Liver (tissue), 3 donors: ENCODE measurements around the gene YIPF6.

Source experiments
- CTCF ChIP-seq: fragments of 150-350 bp; IDR thresholded peaks from 2 replicates; pipeline ENCODE4 v1.5.1; 2017; ENCODE audit warnings: improper control_type of control experiment, low read depth, low read length; ENCODE audit not compliant: missing input control
- REST ChIP-seq: IDR thresholded peaks from 2 replicates; pipeline ENCODE4 v1.6.1; 2016; ENCODE audit warnings: antibody characterized with exemption, mild to moderate bottlenecking
- TAF1 ChIP-seq: conservative IDR thresholded peaks from 2 replicates; pipeline ENCODE4 v1.6.1; 2016; ENCODE audit warnings: antibody characterized with exemption, mild to moderate bottlenecking
- donor health status: healthy.
- donor health status: healthy.

- TF ChIP-seq REST (no peak), CTCF (no peak), TAF1 (no peak)
Observed at GRCh38 chrX:68463880-68464279, 35.0 kb upstream of the YIPF6 start.
